Activated CD4-positive, alpha-beta memory T cell treated with anti-CD3 and anti-CD28 coated beads, Interleukin-2, amount 10 ng/mL, durations not matched to agents 7 days and 5 days (primary cell): ENCODE data around the gene CDH22. TPM values are rescaled to one million over a fixed set of nuclear protein-coding genes. Genes with fewer than 3 reads are reported as not detected.

Source experiments
- CTCF ChIA-PET: fragments of 350-600 bp; sonication (Branson Sonifier 250); formaldehyde crosslinking; loops from one replicate; lab custom pipeline; 2021; ENCODE audit warnings: antibody characterized with exemption, inconsistent platforms; lab: Charles Lee
- POLR2A ChIA-PET: fragments of 350-600 bp; sonication (Branson Sonifier 250); formaldehyde crosslinking; loops from one replicate; lab custom pipeline; 2021; ENCODE audit warnings: antibody characterized with exemption; lab: Charles Lee
- DNase-seq: peaks from one replicate; pipeline ENCODE4 v3.0.0-alpha.2; 2020
- H3K27ac Mint-ChIP-seq: one replicate; pipeline ENCODE4 v1.8.0; 2021; ENCODE audit warnings: mild to moderate bottlenecking, mixed read lengths
- H3K27me3 Mint-ChIP-seq: one replicate; pipeline ENCODE4 v1.8.0; 2021; ENCODE audit warnings: mixed read lengths
- H3K36me3 Mint-ChIP-seq: one replicate; pipeline ENCODE4 v1.8.0; 2021; ENCODE audit warnings: low read depth, mixed read lengths
- H3K4me1 Mint-ChIP-seq: one replicate; pipeline ENCODE4 v1.8.0; 2021; ENCODE audit warnings: mixed read lengths
- H3K4me3 Mint-ChIP-seq: one replicate; pipeline ENCODE4 v1.8.0; 2021; ENCODE audit warnings: mild to moderate bottlenecking, mixed read lengths
- H3K9me3 Mint-ChIP-seq: one replicate; pipeline ENCODE4 v1.8.0; 2021; ENCODE audit warnings: mixed read lengths
- total RNA-seq, 2 experiments: library from RNA; stranded (reverse); gene quantifications; one replicate each; pipeline ENCODE4 v1.2.3, GENCODE V29; 2021

Gene CDH22
- total RNA-seq, 2 experiments from 2014 or later, result not detected

DNA sequence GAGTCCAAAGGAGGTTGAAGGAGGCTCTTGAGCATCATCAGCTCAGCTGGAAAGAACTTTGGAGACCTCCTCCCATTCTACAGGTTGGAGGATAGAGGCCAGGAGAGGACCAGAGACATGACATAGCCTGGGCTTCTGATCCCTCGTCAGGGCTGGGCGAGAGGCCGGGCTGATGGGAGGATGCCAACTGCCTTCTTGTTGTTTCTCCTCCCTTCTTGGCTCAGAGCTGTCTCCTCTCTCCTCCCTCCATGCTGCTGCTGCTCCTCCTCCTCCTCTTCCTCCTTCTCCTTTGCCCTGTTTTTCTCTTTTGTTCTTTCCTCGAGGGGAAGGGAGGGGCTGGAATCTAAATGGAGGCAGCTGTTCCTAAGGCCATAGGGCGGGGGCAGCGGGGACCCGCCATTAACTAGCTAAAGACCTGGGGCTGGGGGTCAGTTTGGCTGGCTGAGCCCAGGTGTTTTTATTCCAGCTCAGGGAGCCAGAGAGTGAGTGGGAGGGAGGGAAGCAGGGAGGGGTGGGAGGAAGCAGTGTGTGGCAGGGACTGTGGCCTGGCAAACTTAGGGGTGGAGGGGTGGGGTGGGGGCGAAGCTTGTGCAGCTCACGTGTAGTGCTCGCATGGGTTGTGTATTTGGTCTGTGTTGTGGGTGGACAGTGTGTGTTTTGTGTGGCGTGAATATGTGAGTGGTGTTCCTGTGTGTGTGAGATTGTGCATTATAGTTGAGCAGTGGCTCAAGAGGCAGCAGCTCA is 105.4 kb downstream of the CDH22 start:
- CTCF ChIA-PET, result no interaction called here
- H3K9me3 Mint-ChIP-seq, result no peaks in the 10 kb centered on the region

DNA sequence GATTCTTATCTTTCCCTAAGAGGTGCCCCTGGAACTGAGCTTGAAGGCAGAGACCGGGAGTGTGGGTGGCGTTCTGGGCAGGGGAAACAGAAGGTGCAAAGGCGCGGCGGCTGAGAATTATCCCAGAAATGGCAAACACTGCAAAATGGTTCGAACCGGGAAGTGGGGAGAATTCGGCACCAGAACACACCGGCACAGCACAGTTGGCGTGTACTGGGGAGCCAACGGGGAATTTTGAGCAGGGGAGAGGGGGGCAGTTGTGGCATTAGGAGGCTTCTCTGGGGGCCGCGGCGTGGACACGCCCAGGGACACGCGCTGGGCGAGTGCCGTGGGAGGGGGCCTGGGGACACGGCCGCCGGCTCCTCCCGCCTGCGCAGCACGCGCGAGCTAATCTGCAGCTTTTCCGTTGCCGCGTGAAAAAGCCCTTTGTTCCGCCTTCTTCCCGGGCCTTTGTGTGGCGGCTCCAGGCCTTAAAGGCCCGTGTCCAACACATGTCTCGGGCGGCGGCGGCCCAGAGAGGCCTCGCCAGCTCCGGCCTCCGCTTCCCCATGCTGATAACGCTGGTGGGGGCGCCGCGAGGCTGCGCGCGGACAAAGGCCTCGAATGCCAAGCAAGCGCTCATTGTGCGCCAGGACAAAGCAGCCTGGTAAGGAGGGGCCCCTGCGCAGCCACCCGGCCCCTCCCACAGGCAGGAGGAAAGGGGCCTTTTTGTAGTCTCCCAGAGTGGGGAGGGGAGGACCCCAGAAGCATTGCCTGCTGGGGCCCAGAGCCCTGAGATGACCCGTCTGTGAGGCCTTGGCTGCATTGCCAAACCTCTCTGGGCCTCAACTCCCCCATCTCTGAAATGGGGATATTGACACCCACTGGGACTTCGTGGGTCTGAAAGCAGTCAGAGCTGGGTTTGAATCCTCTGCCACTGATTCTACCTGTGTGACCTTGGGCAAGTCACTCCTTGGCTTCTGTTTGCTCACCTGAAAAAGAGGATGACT is 107.4 kb downstream of the CDH22 start:
- peaks cover 27% of the 10 kb centered on the region for H3K27me3 Mint-ChIP-seq
- no peaks in the 10 kb centered on the region for H3K9me3 Mint-ChIP-seq
- H3K36me3 Mint-ChIP-seq, result no peaks in the 10 kb centered on the region
- H3K4me1 Mint-ChIP-seq, result peaks cover 11% of the 10 kb centered on the region
- no peak overlapping the region for H3K27ac Mint-ChIP-seq
- CTCF ChIA-PET, result no interaction called here
- DNase-seq, result no peak
- H3K4me3 Mint-ChIP-seq, result no peak overlapping the region
- POLR2A ChIA-PET, result no interaction called here

More for the DNA sequence above, 105.4 kb downstream of the CDH22 start:
- DNase-seq, result no peak
- Mint-ChIP-seq H3K36me3 (no peaks in the 10 kb centered on the region), H3K4me3 (no peak overlapping the region), H3K4me1 (peaks cover 20% of the 10 kb centered on the region), H3K27me3 (peaks cover 29% of the 10 kb centered on the region), H3K27ac (no peak overlapping the region)
- POLR2A ChIA-PET, result no interaction called here

DNA sequence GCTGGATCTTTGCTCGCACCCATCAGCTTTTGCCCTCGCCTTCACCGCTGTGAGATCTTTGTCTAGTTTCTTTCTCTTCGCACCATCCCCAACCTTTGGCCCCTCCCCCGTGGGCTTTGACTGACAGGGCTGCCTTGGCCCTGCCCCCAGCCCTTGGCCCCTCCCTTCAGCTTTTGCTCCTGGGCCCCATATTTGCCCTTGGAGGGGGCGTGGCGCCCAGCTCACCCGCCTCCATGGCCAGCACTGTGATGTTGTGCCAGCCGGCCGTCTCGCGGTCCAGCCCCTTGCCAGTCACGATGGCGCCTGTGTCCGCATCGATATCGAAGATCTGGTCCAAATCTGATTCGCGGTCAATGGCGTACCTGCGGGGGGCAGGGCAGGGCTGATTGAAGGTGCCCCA is 109.1 kb downstream of the CDH22 start:
- no peak for DNase-seq
- CTCF ChIA-PET, result no interaction called here
- no peak overlapping the region for H3K4me3 Mint-ChIP-seq
- H3K9me3 Mint-ChIP-seq, result no peaks in the 10 kb centered on the region
- no peaks in the 10 kb centered on the region for H3K36me3 Mint-ChIP-seq
- POLR2A ChIA-PET, result no interaction called here
- H3K4me1 Mint-ChIP-seq, result no peaks in the 10 kb centered on the region
- peaks cover 24% of the 10 kb centered on the region for H3K27me3 Mint-ChIP-seq
- no peak overlapping the region for H3K27ac Mint-ChIP-seq

DNA sequence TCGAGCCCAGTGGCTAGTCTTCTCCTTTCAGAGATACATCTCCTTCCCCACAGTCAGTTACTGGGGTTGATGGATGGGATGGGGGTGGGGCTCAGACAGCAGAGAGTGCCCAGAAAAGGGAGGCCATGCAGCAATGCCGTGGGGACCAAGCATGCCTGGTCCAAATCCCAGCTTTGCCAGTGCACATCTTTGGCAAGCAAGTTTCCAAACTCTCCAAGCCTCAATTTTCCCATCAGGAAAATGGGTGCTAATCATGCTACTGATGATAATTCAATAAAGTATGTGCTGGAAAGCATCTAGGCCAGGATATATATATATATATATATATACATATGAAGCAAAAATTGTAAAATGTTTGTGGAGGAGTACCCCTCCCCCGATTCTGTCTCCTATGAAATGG is 111.3 kb downstream of the CDH22 start:
- Mint-ChIP-seq H3K27ac (no peak overlapping the region), H3K27me3 (peaks cover 21% of the 10 kb centered on the region), H3K4me1 (no peaks in the 10 kb centered on the region), H3K4me3 (no peak overlapping the region), H3K9me3 (no peaks in the 10 kb centered on the region), H3K36me3 (no peaks in the 10 kb centered on the region)
- DNase-seq, result no peak
- POLR2A ChIA-PET, result no interaction called here
- CTCF ChIA-PET, result no interaction called here

DNA sequence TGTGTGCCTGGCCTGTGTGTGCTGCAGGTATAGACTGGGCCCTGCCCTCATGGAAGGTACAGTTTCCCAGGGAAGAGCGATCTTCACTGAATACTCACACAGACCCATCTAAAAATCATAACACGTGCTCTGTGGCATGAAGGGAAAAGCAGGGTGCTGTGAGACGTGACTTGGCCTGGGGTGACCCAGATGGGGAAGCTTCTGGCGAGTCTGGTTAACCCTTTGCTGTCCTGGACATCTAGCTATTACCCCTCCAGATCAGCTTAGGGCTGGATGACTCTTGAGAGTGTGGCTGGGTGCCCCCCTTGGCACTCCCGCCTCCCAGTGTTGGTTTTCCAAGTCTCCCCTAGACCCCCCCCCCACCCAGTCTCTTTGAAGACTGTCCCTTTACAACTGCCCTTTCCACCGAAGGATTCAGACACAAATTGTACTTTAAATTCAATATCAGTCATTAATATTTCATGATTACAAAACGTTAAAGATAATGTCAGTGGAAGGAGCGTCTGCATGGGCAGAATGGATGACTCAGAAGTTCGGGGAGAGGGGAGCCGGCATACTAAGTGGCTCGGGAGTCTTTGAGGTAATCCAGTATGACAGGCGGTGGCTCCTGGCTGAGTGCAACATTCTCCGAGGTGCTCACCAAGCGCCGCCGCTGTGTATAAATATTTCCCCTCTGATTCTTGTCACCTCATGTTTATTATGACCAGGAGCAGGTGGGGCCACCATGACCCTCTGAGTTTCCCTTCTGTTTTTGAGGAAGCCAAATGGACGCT is 112.8 kb downstream of the CDH22 start:
- H3K4me3 Mint-ChIP-seq, result no peak overlapping the region
- peaks cover 14% of the 10 kb centered on the region for H3K27me3 Mint-ChIP-seq
- no peak for DNase-seq
- H3K27ac Mint-ChIP-seq, result no peak overlapping the region
- no peaks in the 10 kb centered on the region for H3K9me3 Mint-ChIP-seq
- no peaks in the 10 kb centered on the region for H3K4me1 Mint-ChIP-seq
- CTCF ChIA-PET, result no interaction called here
- POLR2A ChIA-PET, result no interaction called here
- no peaks in the 10 kb centered on the region for H3K36me3 Mint-ChIP-seq

DNA sequence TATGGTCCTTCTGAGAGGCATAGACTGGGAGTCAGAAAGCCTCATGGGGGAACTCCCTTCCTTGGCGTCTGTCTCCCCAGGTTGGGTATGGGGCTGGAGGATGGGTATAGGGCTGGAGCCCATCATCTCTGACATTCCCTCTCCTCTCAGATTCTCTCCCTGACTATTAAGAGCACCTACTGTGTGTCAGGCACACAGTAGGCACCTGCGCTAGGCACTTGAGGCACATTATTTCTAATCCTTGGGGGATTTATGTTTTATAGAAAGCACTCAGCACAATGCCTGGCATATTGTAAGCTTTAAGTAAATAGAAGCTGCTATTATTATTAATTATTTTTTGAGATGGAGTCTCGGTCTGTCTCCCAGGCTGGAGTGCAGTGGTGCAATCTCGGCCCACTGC is 113.9 kb downstream of the CDH22 start:
- DNase-seq, result no peak
- H3K36me3 Mint-ChIP-seq, result no peaks in the 10 kb centered on the region
- H3K9me3 Mint-ChIP-seq, result no peaks in the 10 kb centered on the region
- no peak overlapping the region for H3K27ac Mint-ChIP-seq
- H3K27me3 Mint-ChIP-seq, result peaks cover 12% of the 10 kb centered on the region
- CTCF ChIA-PET, result no interaction called here
- no peak overlapping the region for H3K4me3 Mint-ChIP-seq
- H3K4me1 Mint-ChIP-seq, result no peaks in the 10 kb centered on the region
- POLR2A ChIA-PET, result no interaction called here

DNA sequence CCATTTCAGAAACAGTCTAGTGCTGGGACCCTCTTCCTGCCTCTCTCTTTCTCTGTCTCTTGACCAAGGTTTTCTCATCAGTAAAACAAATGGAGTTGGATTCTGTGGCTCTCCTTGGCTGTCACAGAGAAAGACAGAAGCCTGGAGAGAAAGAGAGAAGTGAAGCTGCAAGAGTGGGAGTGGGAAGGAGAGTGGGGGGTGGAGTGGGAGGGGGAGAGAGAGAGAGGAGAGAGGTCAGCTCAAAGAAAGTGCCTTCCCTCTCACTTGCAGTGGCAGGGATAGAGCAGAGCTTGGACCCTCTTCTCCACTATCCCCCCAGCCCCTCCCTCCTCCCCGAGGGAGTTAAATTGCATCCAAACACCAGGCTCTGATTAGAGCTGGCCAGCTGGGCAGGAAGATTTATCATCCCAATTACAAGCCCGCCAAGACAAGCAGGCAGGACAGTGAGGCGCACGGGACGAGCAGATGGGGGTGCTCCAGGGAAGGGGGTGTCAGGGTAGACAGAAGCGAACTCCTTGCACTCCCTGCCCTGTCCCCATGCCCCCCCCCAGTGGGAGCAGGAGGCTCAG is 115.8 kb downstream of the CDH22 start:
- H3K4me3 Mint-ChIP-seq, result no peak overlapping the region
- H3K36me3 Mint-ChIP-seq, result no peaks in the 10 kb centered on the region
- ChIA-PET CTCF (no interaction called here), POLR2A (no interaction called here)
- DNase-seq, result no peak
- H3K9me3 Mint-ChIP-seq, result no peaks in the 10 kb centered on the region
- no peak overlapping the region for H3K27ac Mint-ChIP-seq
- no peaks in the 10 kb centered on the region for H3K4me1 Mint-ChIP-seq
- H3K27me3 Mint-ChIP-seq, result peaks cover 6% of the 10 kb centered on the region

DNA sequence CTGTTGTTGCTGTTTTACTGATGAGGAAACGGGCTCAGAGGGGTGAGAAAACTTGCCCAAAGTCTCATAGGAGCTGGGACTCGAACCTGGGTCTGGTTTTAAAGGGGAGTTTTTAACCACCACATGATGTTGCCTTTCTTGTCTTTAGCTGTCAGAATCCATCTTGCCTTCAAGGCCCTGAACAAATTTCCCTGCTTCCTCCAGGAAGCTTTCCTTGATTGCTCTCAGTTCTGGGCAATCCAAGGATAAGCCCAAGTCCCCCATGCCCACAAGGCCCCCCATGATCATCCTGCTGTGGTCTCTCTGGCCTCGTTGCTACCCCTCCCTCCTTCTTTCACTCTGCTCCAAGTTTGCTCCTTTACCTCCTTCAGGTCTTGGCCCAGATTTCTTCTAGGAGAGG is 116.7 kb downstream of the CDH22 start:
- CTCF ChIA-PET, result no interaction called here
- H3K36me3 Mint-ChIP-seq, result no peaks in the 10 kb centered on the region
- POLR2A ChIA-PET, result no interaction called here
- no peak overlapping the region for H3K27ac Mint-ChIP-seq
- DNase-seq, result no peak
- H3K27me3 Mint-ChIP-seq, result peaks cover 9% of the 10 kb centered on the region
- no peaks in the 10 kb centered on the region for H3K9me3 Mint-ChIP-seq
- no peaks in the 10 kb centered on the region for H3K4me1 Mint-ChIP-seq
- H3K4me3 Mint-ChIP-seq, result no peak overlapping the region

DNA sequence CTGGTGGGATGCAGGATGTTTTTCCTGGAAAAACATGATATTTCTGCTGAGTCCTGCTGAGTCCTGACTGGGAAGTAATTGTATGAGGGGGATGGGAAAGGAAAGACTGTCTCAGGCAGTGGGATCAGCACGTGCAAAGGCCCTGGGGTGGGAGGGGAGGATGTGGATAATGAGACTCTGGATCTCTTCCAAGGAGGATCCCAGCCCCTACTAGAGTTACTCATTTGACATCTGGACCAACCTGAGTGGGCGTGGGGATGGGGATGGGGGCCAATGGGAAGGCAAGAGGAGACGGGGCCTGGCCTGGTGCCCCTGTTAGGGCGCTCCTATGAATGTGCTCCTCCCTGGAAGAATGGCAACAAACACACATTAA is 117.1 kb downstream of the CDH22 start:
- H3K4me1 Mint-ChIP-seq, result no peaks in the 10 kb centered on the region
- CTCF ChIA-PET, result no interaction called here
- DNase-seq, result no peak

DNA sequence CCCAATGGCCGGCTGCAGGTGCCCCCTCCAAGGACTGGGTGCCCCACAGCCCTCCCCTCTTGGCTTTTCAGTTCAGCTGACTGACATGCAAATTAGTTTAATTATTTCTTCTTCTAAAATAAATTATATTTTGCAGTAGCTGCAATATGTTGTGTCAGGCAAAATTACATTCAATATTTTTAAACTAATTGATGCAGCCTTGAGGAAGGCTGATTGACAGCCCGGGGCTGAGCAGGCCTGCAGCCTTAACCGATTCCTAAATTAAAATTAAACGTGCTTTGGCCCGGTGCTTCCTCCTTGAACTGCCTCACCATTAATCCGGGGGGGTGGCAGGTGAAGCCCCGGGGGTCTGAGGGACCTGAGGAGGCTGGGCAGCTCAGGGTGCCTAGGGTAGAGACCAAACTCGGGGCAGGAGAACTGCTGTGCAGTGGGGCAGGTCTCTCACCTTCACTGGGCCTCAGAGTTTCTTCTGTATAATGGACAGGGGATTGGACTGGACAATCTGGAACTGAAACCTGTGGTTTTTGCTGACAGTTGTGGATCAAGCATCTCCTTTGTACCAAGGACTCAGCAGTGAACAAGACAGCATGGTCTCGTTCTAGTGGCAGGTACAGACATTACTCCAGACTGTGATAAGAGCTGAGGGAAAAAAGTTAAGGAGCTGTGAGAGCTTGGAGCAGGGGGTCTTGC is 117.7 kb downstream of the CDH22 start:
- POLR2A ChIA-PET, result no interaction called here
- no peak for DNase-seq

More for the DNA sequence above, 117.1 kb downstream of the CDH22 start:
- POLR2A ChIA-PET, result no interaction called here
- Mint-ChIP-seq H3K27ac (no peak overlapping the region), H3K4me3 (no peak overlapping the region), H3K9me3 (no peaks in the 10 kb centered on the region), H3K27me3 (peaks cover 12% of the 10 kb centered on the region), H3K36me3 (no peaks in the 10 kb centered on the region)

DNA sequence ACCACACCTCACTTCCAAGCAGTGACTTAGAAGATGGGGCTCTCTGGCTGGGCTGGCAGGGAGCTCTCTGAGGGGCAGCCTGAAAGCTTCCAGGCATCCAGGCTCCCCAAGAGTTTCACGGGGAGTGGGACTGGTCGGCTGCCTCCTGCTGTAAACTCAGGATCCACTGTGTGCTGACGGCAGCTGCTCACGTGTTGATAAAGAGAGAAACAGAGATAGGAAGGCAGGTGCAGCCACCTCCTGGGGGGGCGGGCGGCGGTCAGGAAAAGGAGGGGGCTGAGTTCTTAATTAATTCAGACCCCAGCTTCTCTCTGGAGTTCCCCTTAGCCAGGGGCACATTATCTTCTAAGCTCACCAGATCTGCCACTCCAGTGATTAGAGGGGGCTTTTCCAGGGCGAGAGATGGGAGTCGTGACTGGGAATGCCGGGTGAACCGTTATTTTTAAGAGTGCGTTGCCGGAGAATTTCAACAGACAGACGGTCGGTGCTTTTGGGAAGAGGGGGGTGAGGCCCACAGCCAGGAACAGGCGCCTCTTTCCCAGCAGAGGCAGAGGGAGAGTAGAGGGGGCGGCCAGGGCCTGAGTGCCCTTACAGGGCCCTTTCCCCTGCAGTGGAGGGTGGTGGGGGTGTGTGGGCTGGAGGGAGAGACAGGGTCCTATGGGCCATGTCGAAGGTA is 119.3 kb downstream of the CDH22 start:
- no peaks in the 10 kb centered on the region for H3K9me3 Mint-ChIP-seq
- peaks cover 13% of the 10 kb centered on the region for H3K27me3 Mint-ChIP-seq
- no peak for DNase-seq
- no peaks in the 10 kb centered on the region for H3K36me3 Mint-ChIP-seq
- H3K27ac Mint-ChIP-seq, result no peak overlapping the region
- H3K4me3 Mint-ChIP-seq, result no peak overlapping the region
- CTCF ChIA-PET, result no interaction called here
- no peaks in the 10 kb centered on the region for H3K4me1 Mint-ChIP-seq
- POLR2A ChIA-PET, result no interaction called here

More for the DNA sequence above, 117.7 kb downstream of the CDH22 start:
- CTCF ChIA-PET, result no interaction called here
- no peak overlapping the region for H3K4me3 Mint-ChIP-seq
- no peaks in the 10 kb centered on the region for H3K9me3 Mint-ChIP-seq
- H3K36me3 Mint-ChIP-seq, result no peaks in the 10 kb centered on the region
- no peak overlapping the region for H3K27ac Mint-ChIP-seq
- peaks cover 12% of the 10 kb centered on the region for H3K27me3 Mint-ChIP-seq
- no peaks in the 10 kb centered on the region for H3K4me1 Mint-ChIP-seq

DNA sequence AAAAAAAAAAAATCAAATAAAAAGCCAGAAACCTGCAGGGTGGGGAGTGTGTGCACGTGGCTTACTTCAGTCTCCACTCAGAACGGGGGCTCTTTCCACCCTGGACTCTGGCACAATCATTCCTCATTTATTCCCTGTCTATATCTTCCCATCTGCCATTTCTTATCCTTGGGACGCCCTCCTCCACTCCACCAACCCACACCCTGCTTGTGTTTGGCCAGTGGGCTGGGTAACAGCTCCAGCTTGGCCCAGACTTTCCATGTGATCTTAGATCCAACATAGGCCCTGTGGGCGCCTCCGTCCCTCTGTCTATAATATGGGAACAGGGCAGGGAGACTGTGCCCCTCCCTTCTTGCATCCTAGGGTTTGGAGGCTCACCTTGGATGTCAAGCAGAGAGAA is 122.1 kb downstream of the CDH22 start:
- H3K27me3 Mint-ChIP-seq, result peaks cover 10% of the 10 kb centered on the region
- no peak overlapping the region for H3K27ac Mint-ChIP-seq
- H3K9me3 Mint-ChIP-seq, result no peaks in the 10 kb centered on the region
- H3K36me3 Mint-ChIP-seq, result no peaks in the 10 kb centered on the region
- ChIA-PET CTCF (no interaction called here), POLR2A (no interaction called here)
- no peaks in the 10 kb centered on the region for H3K4me1 Mint-ChIP-seq
- no peak for DNase-seq
- H3K4me3 Mint-ChIP-seq, result no peak overlapping the region
